Panc1 (cell line): ENCODE results near the gene MRPL44.

Experiments
- POLR2AphosphoS5 ChIP-seq: IDR thresholded peaks from 2 replicates; pipeline ENCODE4 v1.6.1; 2012; ENCODE audit warnings: mild to moderate bottlenecking, low read depth, low read length, moderate library complexity
- SIN3A ChIP-seq: IDR thresholded peaks from 2 replicates; pipeline ENCODE4 v1.6.1; 2012; ENCODE audit warnings: low read depth, mild to moderate bottlenecking, low read length, moderate library complexity, borderline replicate concordance; ENCODE audit not compliant: insufficient read depth
- TCF7L2 ChIP-seq: IDR thresholded peaks from 2 replicates; pipeline ENCODE4 v1.6.1; 2011; ENCODE audit warnings: mild to moderate bottlenecking, low read depth, low read length, inconsistent platforms
- TF ChIP-seq, protein P1 (sequence below): fragments of 450-650 bp; IDR thresholded peaks from 2 replicates; pipeline ENCODE4 v1.5.1; 2017; ENCODE audit warnings: mild to moderate bottlenecking
- TF ChIP-seq, protein P2 (sequence below), 2 experiments: IDR thresholded peaks; 2 replicates each; pipeline ENCODE4 v1.6.1; 2011 to 2012; ENCODE audit warnings: low read depth in 2 of 2, control low read depth in 1 of 2, low read length in 1 of 2, mild to moderate bottlenecking in 1 of 2, moderate library complexity in 1 of 2; ENCODE audit not compliant: insufficient read depth in 1 of 2

DNA sequence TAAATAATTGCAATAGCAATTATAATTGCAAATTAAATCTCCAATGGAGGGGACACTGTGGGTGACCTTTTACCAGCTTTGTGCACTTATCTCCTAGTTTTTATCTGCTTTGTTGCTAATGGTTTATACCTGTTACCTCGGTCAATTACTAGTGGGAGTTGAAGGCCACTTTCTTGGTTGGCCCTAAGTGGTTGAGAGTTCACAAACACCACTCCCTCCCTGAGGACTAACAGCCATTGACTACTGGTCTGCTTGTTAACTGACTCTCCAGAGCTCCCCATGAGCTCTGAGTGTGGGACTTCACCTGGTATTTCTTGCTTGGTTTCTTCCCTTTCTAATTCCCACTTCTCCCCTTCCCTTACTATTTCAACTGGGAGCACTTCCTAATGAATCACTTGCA is 54.6 kb downstream of the MRPL44 start:
- TF ChIP-seq, protein P1, sequence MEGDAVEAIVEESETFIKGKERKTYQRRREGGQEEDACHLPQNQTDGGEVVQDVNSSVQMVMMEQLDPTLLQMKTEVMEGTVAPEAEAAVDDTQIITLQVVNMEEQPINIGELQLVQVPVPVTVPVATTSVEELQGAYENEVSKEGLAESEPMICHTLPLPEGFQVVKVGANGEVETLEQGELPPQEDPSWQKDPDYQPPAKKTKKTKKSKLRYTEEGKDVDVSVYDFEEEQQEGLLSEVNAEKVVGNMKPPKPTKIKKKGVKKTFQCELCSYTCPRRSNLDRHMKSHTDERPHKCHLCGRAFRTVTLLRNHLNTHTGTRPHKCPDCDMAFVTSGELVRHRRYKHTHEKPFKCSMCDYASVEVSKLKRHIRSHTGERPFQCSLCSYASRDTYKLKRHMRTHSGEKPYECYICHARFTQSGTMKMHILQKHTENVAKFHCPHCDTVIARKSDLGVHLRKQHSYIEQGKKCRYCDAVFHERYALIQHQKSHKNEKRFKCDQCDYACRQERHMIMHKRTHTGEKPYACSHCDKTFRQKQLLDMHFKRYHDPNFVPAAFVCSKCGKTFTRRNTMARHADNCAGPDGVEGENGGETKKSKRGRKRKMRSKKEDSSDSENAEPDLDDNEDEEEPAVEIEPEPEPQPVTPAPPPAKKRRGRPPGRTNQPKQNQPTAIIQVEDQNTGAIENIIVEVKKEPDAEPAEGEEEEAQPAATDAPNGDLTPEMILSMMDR = no peak
- TF ChIP-seq, protein P2, sequence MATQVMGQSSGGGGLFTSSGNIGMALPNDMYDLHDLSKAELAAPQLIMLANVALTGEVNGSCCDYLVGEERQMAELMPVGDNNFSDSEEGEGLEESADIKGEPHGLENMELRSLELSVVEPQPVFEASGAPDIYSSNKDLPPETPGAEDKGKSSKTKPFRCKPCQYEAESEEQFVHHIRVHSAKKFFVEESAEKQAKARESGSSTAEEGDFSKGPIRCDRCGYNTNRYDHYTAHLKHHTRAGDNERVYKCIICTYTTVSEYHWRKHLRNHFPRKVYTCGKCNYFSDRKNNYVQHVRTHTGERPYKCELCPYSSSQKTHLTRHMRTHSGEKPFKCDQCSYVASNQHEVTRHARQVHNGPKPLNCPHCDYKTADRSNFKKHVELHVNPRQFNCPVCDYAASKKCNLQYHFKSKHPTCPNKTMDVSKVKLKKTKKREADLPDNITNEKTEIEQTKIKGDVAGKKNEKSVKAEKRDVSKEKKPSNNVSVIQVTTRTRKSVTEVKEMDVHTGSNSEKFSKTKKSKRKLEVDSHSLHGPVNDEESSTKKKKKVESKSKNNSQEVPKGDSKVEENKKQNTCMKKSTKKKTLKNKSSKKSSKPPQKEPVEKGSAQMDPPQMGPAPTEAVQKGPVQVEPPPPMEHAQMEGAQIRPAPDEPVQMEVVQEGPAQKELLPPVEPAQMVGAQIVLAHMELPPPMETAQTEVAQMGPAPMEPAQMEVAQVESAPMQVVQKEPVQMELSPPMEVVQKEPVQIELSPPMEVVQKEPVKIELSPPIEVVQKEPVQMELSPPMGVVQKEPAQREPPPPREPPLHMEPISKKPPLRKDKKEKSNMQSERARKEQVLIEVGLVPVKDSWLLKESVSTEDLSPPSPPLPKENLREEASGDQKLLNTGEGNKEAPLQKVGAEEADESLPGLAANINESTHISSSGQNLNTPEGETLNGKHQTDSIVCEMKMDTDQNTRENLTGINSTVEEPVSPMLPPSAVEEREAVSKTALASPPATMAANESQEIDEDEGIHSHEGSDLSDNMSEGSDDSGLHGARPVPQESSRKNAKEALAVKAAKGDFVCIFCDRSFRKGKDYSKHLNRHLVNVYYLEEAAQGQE (IDR thresholded peaks at IDR 0.05; ENCODE audit: insufficient read depth in 1 of 2, low read depth in 2 of 2, low read length in 1 of 2) = no peak
- TF ChIP-seq POLR2AphosphoS5 = no peak
- no peak for TF ChIP-seq SIN3A
- TF ChIP-seq TCF7L2 = no peak
